Subcutaneous adipose tissue (tissue), 4 donors: ENCODE results near the gene PIM3. TPM values are rescaled to one million over a fixed set of nuclear protein-coding genes. Genes with fewer than 3 reads are reported as not detected.

Experiments used
- total RNA-seq, 4 donors: library from RNA; depleted of rRNA; stranded (reverse); fragments of >200 nt; gene quantifications; one replicate each; pipeline ENCODE4 v1.1.0, GENCODE V29; 2016
- TF ChIP-seq, protein P1 (sequence below): fragments of 450-650 bp; IDR thresholded peaks from one replicate; pipeline ENCODE4 v1.5.1; 2016; ENCODE audit warnings: low read depth, mild to moderate bottlenecking, control low read depth, antibody characterized with exemption, moderate library complexity

Gene PIM3
- 100 to 1,000 TPM in 1 of 4 donors, 10 to 100 TPM in 3; 25.8 to 174 (median 59.0) TPM for total RNA-seq

- TF ChIP-seq, protein P1, sequence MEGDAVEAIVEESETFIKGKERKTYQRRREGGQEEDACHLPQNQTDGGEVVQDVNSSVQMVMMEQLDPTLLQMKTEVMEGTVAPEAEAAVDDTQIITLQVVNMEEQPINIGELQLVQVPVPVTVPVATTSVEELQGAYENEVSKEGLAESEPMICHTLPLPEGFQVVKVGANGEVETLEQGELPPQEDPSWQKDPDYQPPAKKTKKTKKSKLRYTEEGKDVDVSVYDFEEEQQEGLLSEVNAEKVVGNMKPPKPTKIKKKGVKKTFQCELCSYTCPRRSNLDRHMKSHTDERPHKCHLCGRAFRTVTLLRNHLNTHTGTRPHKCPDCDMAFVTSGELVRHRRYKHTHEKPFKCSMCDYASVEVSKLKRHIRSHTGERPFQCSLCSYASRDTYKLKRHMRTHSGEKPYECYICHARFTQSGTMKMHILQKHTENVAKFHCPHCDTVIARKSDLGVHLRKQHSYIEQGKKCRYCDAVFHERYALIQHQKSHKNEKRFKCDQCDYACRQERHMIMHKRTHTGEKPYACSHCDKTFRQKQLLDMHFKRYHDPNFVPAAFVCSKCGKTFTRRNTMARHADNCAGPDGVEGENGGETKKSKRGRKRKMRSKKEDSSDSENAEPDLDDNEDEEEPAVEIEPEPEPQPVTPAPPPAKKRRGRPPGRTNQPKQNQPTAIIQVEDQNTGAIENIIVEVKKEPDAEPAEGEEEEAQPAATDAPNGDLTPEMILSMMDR: no peak
Observed at GRCh38 chr22:49960159-49961004, at the start of gene PIM3. TSS of gene PIM3 (plus strand) at chr22:49960772. CDS start at chr22:49960948, 176 bp downstream.

DNA sequence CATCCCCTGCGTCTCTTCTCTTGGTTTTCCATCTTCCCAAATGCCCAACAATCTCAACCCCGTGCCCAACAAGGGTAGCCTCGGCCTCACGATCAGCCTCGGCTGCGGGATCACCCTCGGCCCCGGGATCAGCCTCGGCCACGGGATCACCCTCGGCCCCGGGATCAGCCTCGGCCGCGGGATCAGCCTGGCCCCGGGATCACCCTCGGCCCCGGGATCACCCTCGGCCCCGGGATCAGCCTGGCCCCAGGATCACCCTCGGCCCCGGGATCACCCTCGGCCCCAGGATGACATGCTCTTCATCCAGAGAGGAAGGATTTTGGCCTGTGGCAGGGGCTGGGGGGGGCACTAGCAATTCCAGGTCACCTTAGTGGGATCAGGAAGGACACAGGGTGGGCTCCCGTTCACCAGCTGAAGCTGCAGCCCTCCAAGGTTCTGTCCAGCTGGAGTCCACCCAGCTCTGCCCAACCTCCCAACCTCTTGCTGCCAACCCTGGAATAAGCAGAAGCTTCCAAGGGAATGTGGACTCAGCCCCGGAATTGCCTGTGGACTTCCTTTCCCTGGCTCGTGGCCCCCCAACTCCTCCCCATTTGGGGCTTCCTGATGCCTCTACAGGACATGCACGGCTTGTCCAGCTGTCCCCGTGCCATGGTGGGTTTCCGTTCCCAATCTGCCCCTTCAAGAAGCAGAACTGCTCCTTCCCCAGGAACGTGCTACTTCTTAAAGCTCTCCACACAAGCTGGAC, 48.5 kb upstream of the PIM3 start:
- TF ChIP-seq, protein P1: no peak

DNA sequence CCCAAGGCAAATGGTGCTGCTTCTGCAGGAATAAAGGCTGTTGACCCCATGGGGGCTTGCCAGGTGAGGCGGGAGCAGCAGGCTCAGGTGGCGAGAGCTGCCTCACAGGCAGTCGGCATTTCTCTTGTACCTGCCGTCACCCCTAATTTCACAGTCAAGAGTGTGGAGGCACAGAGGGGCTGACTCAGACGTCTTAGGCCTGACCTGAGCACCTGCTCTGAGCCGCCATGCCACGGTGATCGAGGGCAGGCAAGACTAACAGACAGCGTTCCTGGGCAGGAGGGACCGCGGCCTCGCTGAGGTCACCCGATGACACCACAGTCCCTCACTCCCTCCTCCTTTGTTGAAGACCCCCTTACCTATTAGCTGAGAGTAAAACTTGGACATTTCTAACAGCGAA, 47.5 kb upstream of the PIM3 start:
- TF ChIP-seq, protein P1: no peak

GRCh38 chr22:49913446-49913845, 47.1 kb upstream of the PIM3 start:
- TF ChIP-seq, protein P1: no peak

GRCh38 chr22:49914256-49914655, 46.3 kb upstream of the PIM3 start:
- TF ChIP-seq, protein P1: no peak

- TF ChIP-seq, protein P1: no peak
Observed at GRCh38 chr22:49915610-49916009, 45.0 kb upstream of the PIM3 start.

GRCh38 chr22:49916831-49917230, 43.7 kb upstream of the PIM3 start:
- TF ChIP-seq, protein P1: no peak
